PFSK-1 (cell line): ENCODE data around the gene NOTCH3.
A peak's percentile ranks its signal among the peaks of the same experiment; 100 is the strongest.

Experiments
- FOXP2 ChIP-seq: optimal IDR thresholded peaks from 2 replicates; pipeline ENCODE3; 2011; ENCODE audit warnings: borderline replicate concordance, control low read depth, inconsistent platforms; ENCODE audit not compliant: insufficient read depth; ENCODE audit errors: extremely low read length, extremely low read depth
- POLR2AphosphoS5 ChIP-seq: IDR thresholded peaks from 2 replicates; pipeline ENCODE4 v1.6.1; 2012; ENCODE audit warnings: low read depth, mild to moderate bottlenecking, control low read depth, low read length, moderate library complexity
- REST ChIP-seq, 2 experiments: IDR thresholded peaks; 2 replicates each; pipeline versions ENCODE4 v1.6.1 to v1.8.0; 2011 to 2012; ENCODE audit warnings: low read depth in 2 of 2, low read length in 2 of 2, control low read depth in 1 of 2, inconsistent platforms in 1 of 2, mild to moderate bottlenecking in 1 of 2, moderate library complexity in 1 of 2; ENCODE audit not compliant: insufficient read depth in 1 of 2
- SIN3A ChIP-seq: IDR thresholded peaks from 2 replicates; pipeline ENCODE4 v1.6.1; 2012; ENCODE audit warnings: mild to moderate bottlenecking, low read length, moderate library complexity, borderline replicate concordance; ENCODE audit not compliant: insufficient read depth
- TAF1 ChIP-seq: IDR thresholded peaks from 2 replicates; pipeline ENCODE4 v1.6.1; 2012; ENCODE audit warnings: low read length, control low read depth, borderline replicate concordance; ENCODE audit not compliant: insufficient read depth

Gene NOTCH3

GRCh38 chr19:15114153-15114540 is 86.6 kb downstream of the NOTCH3 start:
- TF ChIP-seq REST (IDR thresholded peaks at IDR 0.05; ENCODE audit: insufficient read depth in 1 of 2, low read depth in 2 of 2, low read length in 2 of 2) (no peak), POLR2AphosphoS5 (no peak), SIN3A (no peak), TAF1 (no peak), FOXP2 (no peak)

- no peak for TF ChIP-seq SIN3A
- TF ChIP-seq POLR2AphosphoS5 = 0 out of 2 replicates have a peak, but pooled peaks have one; percentile 6
Observed at GRCh38 chr19:15113245-15114152, 87.3 kb downstream of the NOTCH3 start.

GRCh38 chr19:15112385-15112784 is 88.4 kb downstream of the NOTCH3 start:
- TF ChIP-seq TAF1 (no peak), FOXP2 (no peak), SIN3A (no peak), REST (IDR thresholded peaks at IDR 0.05; ENCODE audit: insufficient read depth in 1 of 2, low read depth in 2 of 2, low read length in 2 of 2) (no peak), POLR2AphosphoS5 (no peak)

- TF ChIP-seq SIN3A = no peak
- TF ChIP-seq FOXP2 = no peak
- no peak for TF ChIP-seq REST (IDR thresholded peaks at IDR 0.05; ENCODE audit: insufficient read depth in 1 of 2, low read depth in 2 of 2, low read length in 2 of 2)
- TF ChIP-seq TAF1 = no peak
Observed at GRCh38 chr19:15111758-15112157, 89.0 kb downstream of the NOTCH3 start.

- no peak for TF ChIP-seq FOXP2
- no peak for TF ChIP-seq SIN3A
- no peak for TF ChIP-seq POLR2AphosphoS5
Observed at GRCh38 chr19:15110418-15110815, 90.4 kb downstream of the NOTCH3 start.

GRCh38 chr19:15109768-15110417 is 90.9 kb downstream of the NOTCH3 start:
- TF ChIP-seq POLR2AphosphoS5 = no peak
- TF ChIP-seq FOXP2 = no peak
- TF ChIP-seq REST (IDR thresholded peaks at IDR 0.05; ENCODE audit: insufficient read depth in 1 of 2, low read depth in 2 of 2, low read length in 2 of 2) = no peak
- no peak for TF ChIP-seq TAF1
- TF ChIP-seq SIN3A = no peak
